Activated B cell treated with CpG ODN at 0.5 μM for 24 hours (primary cell): Measurements from ENCODE around the gene TTC9. TPM values are rescaled to one million over a fixed set of nuclear protein-coding genes. Genes with fewer than 3 reads are reported as not detected.

ENCODE experiments used
- ATAC-seq: fragments of 200-7000 bp; cut with Tn5 transposase; one replicate; pipeline ENCODE4 v1.10.0; 2021; ENCODE audit warnings: low read depth, mild to moderate bottlenecking, moderate library complexity
- CTCF ChIA-PET: fragments of 350-600 bp; sonication (Branson Sonifier 250); formaldehyde crosslinking; loops from one replicate; lab custom pipeline; 2021; ENCODE audit warnings: antibody characterized with exemption; lab: Charles Lee
- POLR2A ChIA-PET: fragments of 350-600 bp; sonication (Branson Sonifier 250); formaldehyde crosslinking; loops from one replicate; lab custom pipeline; 2021; ENCODE audit warnings: antibody characterized with exemption; lab: Charles Lee
- DNase-seq: peaks from one replicate; pipeline ENCODE4 v3.0.0; 2022
- H3K27ac Mint-ChIP-seq: one replicate; pipeline ENCODE4 v1.8.0; 2020; ENCODE audit warnings: mixed read lengths
- H3K27me3 Mint-ChIP-seq: one replicate; pipeline ENCODE4 v1.8.0; 2021; ENCODE audit warnings: mixed read lengths
- H3K36me3 Mint-ChIP-seq: one replicate; pipeline ENCODE4 v1.8.0; 2021; ENCODE audit warnings: low read depth, mixed read lengths
- H3K4me1 Mint-ChIP-seq: one replicate; pipeline ENCODE4 v1.8.0; 2021; ENCODE audit warnings: mixed read lengths
- H3K4me3 Mint-ChIP-seq: one replicate; pipeline ENCODE4 v1.8.0; 2020; ENCODE audit warnings: mild to moderate bottlenecking, mixed read lengths
- H3K9me3 Mint-ChIP-seq: one replicate; pipeline ENCODE4 v1.8.0; 2020; ENCODE audit warnings: mixed read lengths
- CTCF ChIP-seq: fragments of 200-600 bp; IDR thresholded peaks from one replicate; pipeline ENCODE4 v1.8.0; 2022; ENCODE audit warnings: antibody characterized with exemption, mild to moderate bottlenecking
- intact Hi-C: fragments of 100-400 bp; cut with micrococcal nuclease; formaldehyde crosslinking; loops from one replicate; pipeline ENCODE4 v1.15.1; 2024
- total RNA-seq: library from RNA; stranded (reverse); gene quantifications from 2 replicates; pipeline ENCODE4 v1.2.3, GENCODE V29; 2022

Gene TTC9
- total RNA-seq, 1 donor from 2014 or later = 12.4 TPM

- intact Hi-C loops = no loop called here
- no peaks in the 10 kb centered on the region for H3K27me3 Mint-ChIP-seq
- H3K4me1 Mint-ChIP-seq = peaks cover 3% of the 10 kb centered on the region
Observed at GRCh38 chr14:70618314-70618713, 23.4 kb upstream of the TTC9 start.

GRCh38 chr14:70619708-70620107 is 22.0 kb upstream of the TTC9 start:
- H3K4me1 Mint-ChIP-seq = peaks cover 11% of the 10 kb centered on the region
- H3K27ac Mint-ChIP-seq = no peak overlapping the region
- H3K36me3 Mint-ChIP-seq = peaks cover 9% of the 10 kb centered on the region
- DNase-seq (no peak), ATAC-seq (no peak)
- H3K9me3 Mint-ChIP-seq = no peaks in the 10 kb centered on the region
- no peaks in the 10 kb centered on the region for H3K27me3 Mint-ChIP-seq
- no peak overlapping the region for H3K4me3 Mint-ChIP-seq
- intact Hi-C loops = no loop called here
- POLR2A ChIA-PET = no interaction called here
- CTCF ChIA-PET = interaction anchor here (1.0 to 7.9 kb wide), 3 partner anchors 93 to 198 kb away, joined by 3 to 124 read pairs (median 14); no protein-coding TSS in a partner anchor
- no peak for TF ChIP-seq CTCF

More at GRCh38 chr14:70618314-70618713, 23.4 kb upstream of the TTC9 start:
- Mint-ChIP-seq H3K4me3 (no peak overlapping the region), H3K9me3 (no peaks in the 10 kb centered on the region), H3K27ac (no peak overlapping the region), H3K36me3 (peaks cover 6% of the 10 kb centered on the region)
- ChIA-PET CTCF (interaction anchor here (2.7 kb wide), 1 partner anchor 95 kb away, joined by 14 read pairs; no protein-coding TSS in a partner anchor), POLR2A (no interaction called here)
- no peak for TF ChIP-seq CTCF
- no peak for ATAC-seq
- DNase-seq = no peak

GRCh38 chr14:70622111-70622712 is 19.5 kb upstream of the TTC9 start:
- H3K27me3 Mint-ChIP-seq = no peaks in the 10 kb centered on the region
- intact Hi-C loops = loop anchor here (1.0 kb wide), 5 partner anchors 19 to 350 kb away; partner anchors contain the start of gene TTC9
- peaks cover 12% of the 10 kb centered on the region for H3K9me3 Mint-ChIP-seq
- peaks cover 30% of the 10 kb centered on the region for H3K36me3 Mint-ChIP-seq
- no peak overlapping the region for H3K27ac Mint-ChIP-seq
- ChIA-PET POLR2A (no interaction called here), CTCF (interaction anchor here (0.7 to 7.9 kb wide), 12 partner anchors 15 to 350 kb away, joined by 3 to 124 read pairs (median 3); no protein-coding TSS in a partner anchor)
- peak; percentile 74 for TF ChIP-seq CTCF
- H3K4me1 Mint-ChIP-seq = peaks cover 19% of the 10 kb centered on the region
- DNase-seq = no peak
- H3K4me3 Mint-ChIP-seq = no peak overlapping the region
- peak; percentile 95 for ATAC-seq

GRCh38 chr14:70624972-70625371 is 16.7 kb upstream of the TTC9 start:
- H3K27ac Mint-ChIP-seq = peak overlapping the region; percentile 46
- ATAC-seq = no peak
- H3K36me3 Mint-ChIP-seq = peaks cover 38% of the 10 kb centered on the region
- CTCF ChIA-PET = interaction anchor here (3.3 to 7.9 kb wide), 2 partner anchors 88 to 192 kb away, joined by 29 to 124 read pairs; no protein-coding TSS in a partner anchor
- TF ChIP-seq CTCF = no peak
- peaks cover 21% of the 10 kb centered on the region for H3K9me3 Mint-ChIP-seq
- no peaks in the 10 kb centered on the region for H3K27me3 Mint-ChIP-seq
- H3K4me1 Mint-ChIP-seq = peaks cover 19% of the 10 kb centered on the region
- no peak for DNase-seq
- POLR2A ChIA-PET = interaction anchor here (0.7 kb wide), 1 partner anchor 849 kb away, joined by 4 read pairs; no protein-coding TSS in a partner anchor
- intact Hi-C loops = no loop called here
- H3K4me3 Mint-ChIP-seq = no peak overlapping the region

GRCh38 chr14:70631948-70632347 is 9.8 kb upstream of the TTC9 start:
- peaks cover 14% of the 10 kb centered on the region for H3K4me1 Mint-ChIP-seq
- H3K27me3 Mint-ChIP-seq = no peaks in the 10 kb centered on the region
- TF ChIP-seq CTCF = no peak
- H3K27ac Mint-ChIP-seq = no peak overlapping the region
- H3K4me3 Mint-ChIP-seq = no peak overlapping the region
- peaks cover 17% of the 10 kb centered on the region for H3K9me3 Mint-ChIP-seq
- DNase-seq = no peak
- intact Hi-C loops = no loop called here
- peaks cover 27% of the 10 kb centered on the region for H3K36me3 Mint-ChIP-seq
- ChIA-PET CTCF (no interaction called here), POLR2A (no interaction called here)
- ATAC-seq = no peak
